ENCODE results near the gene PLEKHM3.
A peak's percentile ranks its signal among the peaks of the same experiment; 100 is the strongest.

Gene PLEKHM3

GRCh38 chr2:208037564-208038487 lies 12.5 kb upstream of the PLEKHM3 start:
- TF ChIP-seq, protein P1, sequence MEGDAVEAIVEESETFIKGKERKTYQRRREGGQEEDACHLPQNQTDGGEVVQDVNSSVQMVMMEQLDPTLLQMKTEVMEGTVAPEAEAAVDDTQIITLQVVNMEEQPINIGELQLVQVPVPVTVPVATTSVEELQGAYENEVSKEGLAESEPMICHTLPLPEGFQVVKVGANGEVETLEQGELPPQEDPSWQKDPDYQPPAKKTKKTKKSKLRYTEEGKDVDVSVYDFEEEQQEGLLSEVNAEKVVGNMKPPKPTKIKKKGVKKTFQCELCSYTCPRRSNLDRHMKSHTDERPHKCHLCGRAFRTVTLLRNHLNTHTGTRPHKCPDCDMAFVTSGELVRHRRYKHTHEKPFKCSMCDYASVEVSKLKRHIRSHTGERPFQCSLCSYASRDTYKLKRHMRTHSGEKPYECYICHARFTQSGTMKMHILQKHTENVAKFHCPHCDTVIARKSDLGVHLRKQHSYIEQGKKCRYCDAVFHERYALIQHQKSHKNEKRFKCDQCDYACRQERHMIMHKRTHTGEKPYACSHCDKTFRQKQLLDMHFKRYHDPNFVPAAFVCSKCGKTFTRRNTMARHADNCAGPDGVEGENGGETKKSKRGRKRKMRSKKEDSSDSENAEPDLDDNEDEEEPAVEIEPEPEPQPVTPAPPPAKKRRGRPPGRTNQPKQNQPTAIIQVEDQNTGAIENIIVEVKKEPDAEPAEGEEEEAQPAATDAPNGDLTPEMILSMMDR (IDR thresholded peaks at IDR 0.05): no peak
- DNase-seq (ENCODE audit: low spot score): no peak
- no peak overlapping the region for H3K4me3 ChIP-seq
- no peak overlapping the region for H3K27ac ChIP-seq

DNA sequence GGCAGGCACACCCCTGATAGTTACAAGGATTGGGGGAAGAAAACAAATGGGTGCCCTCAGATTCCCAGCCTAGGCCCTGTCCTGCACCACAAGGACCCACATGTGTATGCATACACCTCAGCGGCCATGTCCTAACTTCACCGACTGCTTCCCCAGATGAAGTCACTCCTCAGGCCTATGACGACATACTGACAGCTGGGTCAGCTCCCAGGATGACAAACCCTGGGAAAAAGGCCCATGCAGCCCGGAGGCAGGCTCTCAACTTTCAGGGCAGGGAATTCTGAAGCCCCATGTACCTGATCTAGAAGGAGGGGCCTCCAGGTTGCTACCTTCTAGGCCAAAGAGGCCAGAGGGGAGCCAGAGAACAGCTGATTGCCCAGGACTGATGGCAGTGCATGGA lies 11.0 kb upstream of the PLEKHM3 start:
- Histone ChIP-seq H3K27ac (no peak overlapping the region), H3K4me3 (no peak overlapping the region)
- TF ChIP-seq, protein P1 (IDR thresholded peaks at IDR 0.05): no peak
- no peak for DNase-seq (ENCODE audit: low spot score)

GRCh38 chr2:208034503-208035140 lies 9.3 kb upstream of the PLEKHM3 start:
- no peak overlapping the region for H3K27ac ChIP-seq
- TF ChIP-seq, protein P1 (IDR thresholded peaks at IDR 0.05): no peak
- no peak for DNase-seq (ENCODE audit: low spot score)
- no peak overlapping the region for H3K4me3 ChIP-seq

DNA sequence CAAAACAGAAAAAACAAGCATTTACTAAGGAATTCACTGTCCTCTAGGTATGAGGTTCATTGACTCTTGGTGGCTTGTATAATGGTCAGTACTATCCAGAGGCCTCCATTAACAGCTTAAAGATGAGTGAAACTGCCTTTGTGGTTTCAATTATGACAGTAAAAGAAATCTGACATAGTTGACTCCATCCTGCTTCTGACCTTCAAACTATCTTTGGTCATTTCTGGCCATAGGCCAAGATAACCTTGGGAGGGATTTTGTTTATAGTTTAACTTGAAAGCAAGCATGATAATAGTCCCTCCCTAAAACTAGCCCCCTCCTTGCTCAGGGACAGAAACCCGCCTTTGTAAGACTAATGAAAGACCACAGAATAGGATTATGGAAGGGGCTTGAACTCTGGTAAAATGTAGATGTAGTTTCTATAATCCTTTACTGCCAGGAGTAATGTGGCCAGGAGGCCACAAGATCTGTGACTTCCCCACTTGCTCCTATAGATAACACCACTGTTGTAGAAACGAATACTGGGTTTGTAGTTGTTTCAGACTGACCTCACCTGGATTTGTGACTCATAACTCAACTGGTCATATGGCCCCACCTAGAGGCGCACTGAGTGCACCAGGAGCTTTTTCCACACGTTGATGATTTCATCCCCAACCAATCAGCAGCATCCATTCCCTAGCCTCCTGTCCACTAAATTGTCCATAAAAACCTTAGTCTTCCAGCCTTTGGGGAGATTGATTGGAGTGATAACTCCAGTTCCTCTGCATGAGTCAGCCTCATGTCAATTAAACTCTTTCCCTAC lies 8.6 kb upstream of the PLEKHM3 start:
- H3K4me3 ChIP-seq: no peak overlapping the region
- no peak for DNase-seq (ENCODE audit: low spot score)
- no peak overlapping the region for H3K27ac ChIP-seq
- TF ChIP-seq, protein P1 (IDR thresholded peaks at IDR 0.05): no peak

GRCh38 chr2:208031608-208032019 lies 6.3 kb upstream of the PLEKHM3 start:
- no peak overlapping the region for H3K4me3 ChIP-seq
- DNase-seq (ENCODE audit: low spot score): no peak
- TF ChIP-seq, protein P1 (IDR thresholded peaks at IDR 0.05): no peak
- no peak overlapping the region for H3K27ac ChIP-seq

- DNase-seq (ENCODE audit: low spot score): no peak
- Histone ChIP-seq H3K4me3 (peak overlapping the region; percentile 97), H3K27ac (peak overlapping the region; percentile 38 to 85)
- TF ChIP-seq, protein P1 (IDR thresholded peaks at IDR 0.05): no peak
Measured at GRCh38 chr2:208025814-208026184, 472 bp upstream of the PLEKHM3 start.

Measured in coronary artery (tissue), 2 donors.